ENCODE results near the gene NATD1. TPM values are rescaled to one million over a fixed set of nuclear protein-coding genes. Genes with fewer than 3 reads are reported as not detected.

The NATD1 gene
- total and polyA plus RNA-seq, 10 of the 15 experiments (the other 5 are each of a cell fraction or from before 2014, with no cell fraction given): 0.02 to 0.33 (median 0.15) TPM

DNA sequence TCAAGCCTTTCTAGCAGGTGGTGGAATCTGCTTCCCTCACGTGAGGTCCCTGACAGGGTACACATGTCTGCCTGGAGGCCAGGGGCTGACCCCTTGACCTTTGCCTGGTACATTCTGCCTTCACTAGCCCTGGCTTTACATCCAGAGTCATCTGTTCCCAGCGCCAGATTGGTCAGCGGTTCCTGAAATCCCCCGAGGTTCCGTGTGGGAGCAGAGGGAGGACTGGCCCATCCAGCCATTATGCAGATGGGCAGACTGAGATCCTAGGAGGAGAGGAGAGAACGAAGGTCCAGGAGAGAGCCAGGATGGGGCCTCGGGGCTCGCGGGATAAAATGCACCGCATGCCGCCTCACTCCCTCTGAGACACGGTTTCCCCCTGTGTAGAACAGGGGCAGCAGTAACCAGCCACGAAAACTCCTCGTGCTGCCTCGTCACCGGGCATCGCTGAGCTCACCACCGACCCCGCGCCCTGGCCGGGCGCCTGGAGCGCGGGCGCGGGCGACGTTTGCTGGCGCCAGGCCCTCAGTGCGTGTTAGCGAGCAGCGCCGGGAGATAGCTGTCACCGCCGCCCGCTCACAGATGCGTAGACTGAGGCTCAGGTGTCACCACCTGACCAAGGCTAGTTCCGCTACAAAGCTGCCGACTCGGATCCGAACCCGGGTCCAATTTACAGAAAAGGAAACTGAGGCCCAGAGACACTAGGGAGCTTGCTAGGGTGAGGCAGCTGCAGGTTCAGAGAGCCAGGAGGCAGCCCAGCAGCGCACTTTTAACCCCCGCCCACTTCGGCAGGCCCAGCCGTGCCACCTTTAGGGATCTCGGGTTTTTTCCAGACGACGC, 30.5 kb upstream of the NATD1 start:
- TF ChIP-seq E4F1 (IDR thresholded peaks at IDR 0.05; ENCODE audit: borderline replicate concordance, partially characterized antibody) (no peak), ESRRA (IDR thresholded peaks at IDR 0.05; ENCODE audit: low read length) (no peak), NR2C1 (IDR thresholded peaks at IDR 0.05) (no peak), NR2F1 (conservative IDR thresholded peaks at IDR 0.05) (peak; percentile 45; the same call in 1 of the 2 replicates)
- DNase-seq (ENCODE audit: low read depth, low spot score): no peak
- intact Hi-C loops (cut with micrococcal nuclease; ENCODE audit: unreplicated experiment): loop anchor here (5.0 kb wide), 1 partner anchor 94 kb away; the partner anchor contains the start of gene KCNJ12
- ChIA-PET CTCF (interaction anchor here (1.0 to 2.8 kb wide), 3 partner anchors 155 to 229 kb away, joined by 3 to 13 read pairs (median 4); no protein-coding TSS in a partner anchor), POLR2A (no interaction called here), RAD21 (ENCODE audit: unreplicated experiment) (no interaction called here), SMC1A (ENCODE audit: uncharacterized antibody, unreplicated experiment) (interaction anchor here (1.1 kb wide), 1 partner anchor 27 kb away, joined by 4 read pairs; no protein-coding TSS in a partner anchor)
- Histone ChIP-seq H3K9ac (ENCODE audit: control insufficient read depth, insufficient read depth, low read length) (no peak overlapping the region), H3K9me3 (replicated peaks; ENCODE audit: control insufficient read depth, insufficient read depth, low read length) (no peaks in the 10 kb centered on the region), H3K79me2 (ENCODE audit: control insufficient read depth, insufficient read depth, low read length) (peaks cover 42% of the 10 kb centered on the region), H4K20me1 (ENCODE audit: control insufficient read depth, insufficient read depth) (no peaks in the 10 kb centered on the region), H3K4me1 (ENCODE audit: control insufficient read depth, insufficient read depth, low read length) (peaks cover 27% of the 10 kb centered on the region), H3K36me3 (ENCODE audit: control insufficient read depth in 2 of 2, insufficient read depth in 2 of 2, low read length in 1 of 2) (no peaks in the 10 kb centered on the region), H2AFZ (ENCODE audit: control insufficient read depth, low read depth, low read length) (peak overlapping the region; percentile 86), H3K4me3 (peak overlapping the region; percentile 67), H3K4me2 (ENCODE audit: control insufficient read depth, insufficient read depth) (peak overlapping the region; percentile 86), H3K27me3 (replicated peaks in 1 of 2; ENCODE audit: control insufficient read depth in 2 of 2, insufficient read depth in 2 of 2, low read length in 1 of 2) (0 out of 4 replicates have a peak, but pooled peaks cover 0 to 3% of the 10 kb centered on the region in 2 experiments), H3K27ac (ENCODE audit: control insufficient read depth, insufficient read depth) (no peak overlapping the region)
- 21% methylated on average over 49 of the region's 49 CpGs for WGBS (ENCODE audit: insufficient coverage, insufficient replicate concordance, low lambda C conversion rate, missing lambda C conversion rate)
- no peak for FAIRE-seq
- no TSS peak for BruUV-seq (replicated peaks)
- peak; percentile 0 for ATAC-seq
- in situ Hi-C loops (cut with MboI): no loop called here
